H9 (cell line): ENCODE data around the gene ELAPOR2. TPM values are rescaled to one million over a fixed set of nuclear protein-coding genes. Genes with fewer than 3 reads are reported as not detected.

ENCODE experiments used
- DNase-seq: peaks from one replicate; pipeline ENCODE4 v3.0.0-alpha.2; 2017
- H2AFZ ChIP-seq: one replicate; pipeline ENCODE4 v1.6.1; 2013; ENCODE audit warnings: mild to moderate bottlenecking, low read length, control low read depth, moderate library complexity
- H2AK5ac ChIP-seq: 2 replicates; pipeline ENCODE4 v1.6.1; 2013; ENCODE audit warnings: low read length, control low read depth, mixed read lengths; ENCODE audit not compliant: insufficient read length
- H2BK120ac ChIP-seq: one replicate; pipeline ENCODE4 v1.6.1; 2013; ENCODE audit warnings: low read depth, mild to moderate bottlenecking, low read length, control low read depth, inconsistent platforms; ENCODE audit not compliant: poor library complexity, severe bottlenecking
- H2BK12ac ChIP-seq: 2 replicates; pipeline ENCODE4 v1.6.1; 2013; ENCODE audit warnings: low read length, control low read depth, mixed read lengths, low read depth; ENCODE audit not compliant: insufficient read length
- H2BK15ac ChIP-seq: 2 replicates; pipeline ENCODE4 v1.6.1; 2013; ENCODE audit warnings: low read depth, low read length, control low read depth
- H2BK20ac ChIP-seq: one replicate; pipeline ENCODE4 v1.6.1; 2013; ENCODE audit warnings: low read depth, mild to moderate bottlenecking, low read length, control low read depth, inconsistent platforms; ENCODE audit not compliant: poor library complexity, severe bottlenecking
- H2BK5ac ChIP-seq: 2 replicates; pipeline ENCODE4 v1.6.1; 2013; ENCODE audit warnings: low read length, control low read depth, mixed read lengths; ENCODE audit not compliant: insufficient read length
- H3K14ac ChIP-seq: 2 replicates; pipeline ENCODE4 v1.6.1; 2013; ENCODE audit warnings: low read length, control low read depth; ENCODE audit not compliant: insufficient read depth
- H3K18ac ChIP-seq: 2 replicates; pipeline ENCODE4 v1.6.1; 2013; ENCODE audit warnings: low read depth, mild to moderate bottlenecking, mixed read lengths, low read length, control low read depth; ENCODE audit not compliant: insufficient read length
- H3K23ac ChIP-seq: 2 replicates; pipeline ENCODE4 v1.6.1; 2013; ENCODE audit warnings: low read length, control low read depth, mixed read lengths, low read depth; ENCODE audit not compliant: insufficient read length
- H3K23me2 ChIP-seq: 2 replicates; pipeline ENCODE4 v1.6.1; 2013; ENCODE audit warnings: low read depth, mild to moderate bottlenecking, mixed read lengths, low read length, control low read depth; ENCODE audit not compliant: insufficient read length, poor library complexity, severe bottlenecking
- H3K27ac ChIP-seq: 2 replicates; pipeline ENCODE4 v1.5.1; 2013; ENCODE audit warnings: low read length, control low read depth, mixed read lengths, low read depth; ENCODE audit not compliant: insufficient read length
- H3K27me3 ChIP-seq: 2 replicates; pipeline ENCODE4 v1.6.1; 2013; ENCODE audit warnings: low read length, control low read depth, inconsistent platforms; ENCODE audit not compliant: insufficient read depth
- H3K4ac ChIP-seq: 2 replicates; pipeline ENCODE4 v1.6.1; 2013; ENCODE audit warnings: low read depth, mild to moderate bottlenecking, control low read depth, inconsistent platforms, low read length, moderate library complexity
- H3K4me1 ChIP-seq: 2 replicates; pipeline ENCODE4 v1.6.1; 2013; ENCODE audit warnings: low read length, control low read depth, inconsistent platforms; ENCODE audit not compliant: insufficient read depth
- H3K4me2 ChIP-seq: 2 replicates; pipeline ENCODE4 v1.6.1; 2013; ENCODE audit warnings: low read length, control low read depth, mixed read lengths; ENCODE audit not compliant: insufficient read length, insufficient read depth
- H3K56ac ChIP-seq: 2 replicates; pipeline ENCODE4 v1.6.1; 2013; ENCODE audit warnings: low read depth, mild to moderate bottlenecking, mixed read lengths, low read length, control low read depth; ENCODE audit not compliant: insufficient read length
- H3K79me1 ChIP-seq: 2 replicates; pipeline ENCODE4 v1.6.1; 2013; ENCODE audit warnings: low read depth, mild to moderate bottlenecking, moderate library complexity, low read length, control low read depth, inconsistent platforms; ENCODE audit not compliant: insufficient read depth, poor library complexity, severe bottlenecking
- H3K79me2 ChIP-seq: 2 replicates; pipeline ENCODE4 v1.6.1; 2013; ENCODE audit warnings: low read length, control low read depth, inconsistent platforms; ENCODE audit not compliant: insufficient read depth
- H3K9ac ChIP-seq: 2 replicates; pipeline ENCODE4 v1.6.1; 2013; ENCODE audit warnings: low read length, control low read depth, mixed read lengths; ENCODE audit not compliant: insufficient read length; ENCODE audit errors: extremely low read depth
- H3K9me3 ChIP-seq: one replicate; pipeline ENCODE4 v1.6.1; 2013; ENCODE audit warnings: low read depth, low read length, inconsistent platforms; ENCODE audit not compliant: control insufficient read depth
- H3T11ph ChIP-seq: one replicate; pipeline ENCODE4 v1.6.1; 2013; ENCODE audit warnings: mild to moderate bottlenecking, low read length, control low read depth, inconsistent platforms
- H4K20me1 ChIP-seq: one replicate; pipeline ENCODE4 v1.6.1; 2013; ENCODE audit not compliant: control insufficient read depth, insufficient read length, insufficient read depth
- H4K5ac ChIP-seq: 2 replicates; pipeline ENCODE4 v1.6.1; 2013; ENCODE audit warnings: low read depth, mild to moderate bottlenecking, mixed read lengths, low read length, control low read depth; ENCODE audit not compliant: insufficient read length
- H4K8ac ChIP-seq: replicated peaks from 2 replicates; pipeline ENCODE4 v1.6.1; 2013; ENCODE audit warnings: low read length, control low read depth, mixed read lengths, low read depth; ENCODE audit not compliant: insufficient read length
- H4K91ac ChIP-seq: 2 replicates; pipeline ENCODE4 v1.6.1; 2013; ENCODE audit warnings: low read depth, mild to moderate bottlenecking, moderate library complexity, mixed read lengths, low read length, control low read depth; ENCODE audit not compliant: insufficient read length
- H3K27ac Mint-ChIP-seq, 3 experiments: 2 replicates in 2 of 3; 3 replicates in 1 of 3; pipeline ENCODE4 v1.8.0; 2020 to 2021; ENCODE audit warnings: mixed read lengths in 3 of 3, mild to moderate bottlenecking in 1 of 3, moderate library complexity in 1 of 3
- H3K27me3 Mint-ChIP-seq: 2 replicates; pipeline ENCODE4 v1.8.0; 2021; ENCODE audit warnings: low read depth, mild to moderate bottlenecking, moderate library complexity, mixed read lengths
- H3K36me3 Mint-ChIP-seq, 3 experiments: 2 replicates in 2 of 3; 3 replicates in 1 of 3; pipeline ENCODE4 v1.8.0; 2020 to 2021; ENCODE audit warnings: low read depth in 3 of 3, mixed read lengths in 3 of 3; ENCODE audit not compliant: insufficient read depth in 1 of 3
- H3K4me1 Mint-ChIP-seq, 2 experiments: 2 replicates each; pipeline ENCODE4 v1.8.0; 2020; ENCODE audit warnings: mixed read lengths in 2 of 2
- H3K4me3 Mint-ChIP-seq, 2 experiments: 2 replicates in 1 of 2; 3 replicates in 1 of 2; pipeline ENCODE4 v1.8.0; 2020 to 2021; ENCODE audit warnings: mild to moderate bottlenecking in 2 of 2, mixed read lengths in 2 of 2, moderate library complexity in 1 of 2
- H3K9me3 Mint-ChIP-seq, 2 experiments: 2 replicates in 1 of 2; 3 replicates in 1 of 2; pipeline ENCODE4 v1.8.0; 2020; ENCODE audit warnings: mild to moderate bottlenecking in 2 of 2, mixed read lengths in 2 of 2, moderate library complexity in 1 of 2
- CTCF ChIP-seq: fragments of 200-600 bp; sonication (generic); conservative IDR thresholded peaks from 3 replicates; pipeline ENCODE4 v1.8.0; 2021; ENCODE audit warnings: antibody characterized with exemption, mild to moderate bottlenecking
- WGBS: extraction: QIAGEN DNeasy Blood & Tissue Kit; methylation state at CpG from one replicate; pipeline ENCODE4 v1.1.7; 2013; ENCODE audit warnings: missing lambda C conversion rate, low lambda C conversion rate, mixed read lengths; ENCODE audit not compliant: insufficient read length; ENCODE audit errors: extremely low coverage; 5-methylcytosine and 5-hydroxymethylcytosine counted together
- total RNA-seq: library from RNA; stranded (reverse); gene quantifications from 2 replicates; pipeline ENCODE4 v1.2.1, GENCODE V29; 2021

ELAPOR2 gene
- total RNA-seq, 1 experiment from 2014 or later: 36.8 TPM

- no peak overlapping the region for H3K27ac Mint-ChIP-seq
- no peaks in the 10 kb centered on the region for H3K27me3 Mint-ChIP-seq
- no peak overlapping the region for H3K4me3 Mint-ChIP-seq
- Histone ChIP-seq H4K5ac (no peak overlapping the region), H4K91ac (no peak overlapping the region), H3K9me3 (no peaks in the 10 kb centered on the region), H3K79me1 (no peaks in the 10 kb centered on the region), H2BK20ac (no peak overlapping the region), H2BK120ac (no peak overlapping the region), H3K9ac (no peak overlapping the region), H3K23me2 (no peaks in the 10 kb centered on the region), H3K79me2 (no peaks in the 10 kb centered on the region), H2BK15ac (no peak overlapping the region), H3K4me1 (no peaks in the 10 kb centered on the region), H3K27me3 (no peaks in the 10 kb centered on the region), H2AK5ac (no peak overlapping the region), H4K20me1 (no peaks in the 10 kb centered on the region), H3K4ac (no peak overlapping the region), H3K27ac (no peak overlapping the region), H4K8ac (no peak overlapping the region), H2BK12ac (no peak overlapping the region), H3K56ac (no peak overlapping the region), H3K18ac (no peak overlapping the region), H3K4me2 (no peak overlapping the region), H2AFZ (no peak overlapping the region), H3K14ac (no peak overlapping the region), H3K23ac (no peak overlapping the region), H2BK5ac (no peak overlapping the region), H3T11ph (no peak overlapping the region)
- TF ChIP-seq CTCF: no peak
- peaks cover 23 to 26% of the 10 kb centered on the region in 2 experiments for H3K9me3 Mint-ChIP-seq
- no peak for DNase-seq
- peaks cover 0 to 24% (median 16%) of the 10 kb centered on the region in 3 experiments for H3K36me3 Mint-ChIP-seq
- peaks cover 0 to 9% of the 10 kb centered on the region in 2 experiments; a peak in 2 of 4 replicates for H3K4me1 Mint-ChIP-seq
- WGBS: no CpG with 5 or more reads among the region's 1 CpG
Observed at GRCh38 chr7:87048839-87049238, 10.6 kb downstream of the ELAPOR2 start.
